ENCODE data around the gene ACKR3.

DNA sequence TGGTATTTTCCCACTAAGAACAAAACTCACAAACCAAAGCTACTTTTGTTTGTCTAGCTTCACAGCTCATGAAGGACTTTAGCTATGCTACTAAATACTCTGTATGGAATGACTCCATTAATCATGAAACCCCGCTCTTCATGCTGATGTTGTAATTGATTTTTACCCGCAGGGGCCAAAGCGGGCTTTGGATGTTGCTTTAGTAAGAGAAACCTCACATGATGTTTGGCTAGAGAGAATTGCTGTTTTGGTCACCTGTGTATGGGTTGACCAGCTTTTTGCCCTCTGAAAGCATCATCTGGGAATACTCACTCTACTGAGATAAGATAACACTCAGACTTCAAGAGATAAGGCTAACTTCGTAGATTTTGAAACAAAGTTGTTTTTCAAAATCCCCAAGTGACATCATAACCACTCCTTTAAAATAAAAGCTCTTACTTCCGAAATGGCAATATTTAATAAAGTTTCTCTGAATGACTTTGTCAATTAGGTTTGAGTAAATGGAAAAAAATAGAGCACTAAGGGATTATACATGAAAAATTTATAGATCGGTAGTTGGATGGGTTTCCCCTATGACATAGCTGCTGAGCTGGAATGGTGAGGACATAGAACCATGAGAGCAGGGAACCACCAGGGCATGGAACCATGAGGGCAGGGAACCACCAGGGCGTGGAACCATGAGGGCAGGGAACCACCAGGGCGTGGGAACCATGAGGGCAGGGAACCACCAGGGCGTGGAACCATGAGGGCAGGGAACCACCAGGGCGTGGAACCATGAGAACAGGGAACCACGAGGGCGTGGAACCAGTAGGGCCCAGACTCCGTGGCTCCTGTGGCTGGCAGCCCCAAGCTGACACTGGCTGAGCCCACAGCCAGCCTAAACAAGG lies 31.9 kb downstream of the ACKR3 start:
- TF ChIP-seq, protein P1, sequence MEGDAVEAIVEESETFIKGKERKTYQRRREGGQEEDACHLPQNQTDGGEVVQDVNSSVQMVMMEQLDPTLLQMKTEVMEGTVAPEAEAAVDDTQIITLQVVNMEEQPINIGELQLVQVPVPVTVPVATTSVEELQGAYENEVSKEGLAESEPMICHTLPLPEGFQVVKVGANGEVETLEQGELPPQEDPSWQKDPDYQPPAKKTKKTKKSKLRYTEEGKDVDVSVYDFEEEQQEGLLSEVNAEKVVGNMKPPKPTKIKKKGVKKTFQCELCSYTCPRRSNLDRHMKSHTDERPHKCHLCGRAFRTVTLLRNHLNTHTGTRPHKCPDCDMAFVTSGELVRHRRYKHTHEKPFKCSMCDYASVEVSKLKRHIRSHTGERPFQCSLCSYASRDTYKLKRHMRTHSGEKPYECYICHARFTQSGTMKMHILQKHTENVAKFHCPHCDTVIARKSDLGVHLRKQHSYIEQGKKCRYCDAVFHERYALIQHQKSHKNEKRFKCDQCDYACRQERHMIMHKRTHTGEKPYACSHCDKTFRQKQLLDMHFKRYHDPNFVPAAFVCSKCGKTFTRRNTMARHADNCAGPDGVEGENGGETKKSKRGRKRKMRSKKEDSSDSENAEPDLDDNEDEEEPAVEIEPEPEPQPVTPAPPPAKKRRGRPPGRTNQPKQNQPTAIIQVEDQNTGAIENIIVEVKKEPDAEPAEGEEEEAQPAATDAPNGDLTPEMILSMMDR (IDR thresholded peaks at IDR 0.05), result no peak
- TF ChIP-seq POLR2A (IDR thresholded peaks at IDR 0.05), result no peak

Data from testis (tissue), 2 donors.